GM19025 (cell line): Measurements from ENCODE around the gene IMMP2L.
"Not testable (repeated sequence)": the region's sequence is repeated elsewhere in the genome, so short reads cannot be mapped to it uniquely, and the experiment has no call there.

Experiments
- ATAC-seq: cut with Tn5 transposase; IDR thresholded peaks from one replicate; pipeline ENCODE4 v1.9.1; 2021; ENCODE audit warnings: mild to moderate bottlenecking, low read depth, moderate library complexity; ENCODE audit not compliant: unreplicated experiment

The IMMP2L gene

GRCh38 chr7:111510584-111511378 is 51.5 kb downstream of the IMMP2L start:
- ATAC-seq = no peak

GRCh38 chr7:111510062-111510461 is 52.2 kb downstream of the IMMP2L start:
- ATAC-seq = no peak

- ATAC-seq = no peak
Observed at GRCh38 chr7:111509288-111509687, 53.0 kb downstream of the IMMP2L start.

GRCh38 chr7:111508387-111508786 is 53.9 kb downstream of the IMMP2L start:
- no peak for ATAC-seq

GRCh38 chr7:111505422-111505821 is 56.9 kb downstream of the IMMP2L start:
- ATAC-seq = not testable (repeated sequence)

GRCh38 chr7:111501799-111502198 is 60.5 kb downstream of the IMMP2L start:
- ATAC-seq = not testable (repeated sequence)

- no peak for ATAC-seq
Observed at GRCh38 chr7:111499027-111499426, 63.3 kb downstream of the IMMP2L start.

GRCh38 chr7:111498391-111499007 is 63.8 kb downstream of the IMMP2L start:
- no peak for ATAC-seq

- ATAC-seq = no peak
Observed at GRCh38 chr7:111495173-111495810, 67.0 kb downstream of the IMMP2L start.

GRCh38 chr7:111492234-111492633 is 70.1 kb downstream of the IMMP2L start:
- no peak for ATAC-seq

GRCh38 chr7:111486472-111487142 is 75.7 kb downstream of the IMMP2L start:
- ATAC-seq = no peak

GRCh38 chr7:111485701-111486380 is 76.5 kb downstream of the IMMP2L start:
- ATAC-seq = no peak

- ATAC-seq = no peak
Observed at GRCh38 chr7:111483078-111483477, 79.2 kb downstream of the IMMP2L start.

- ATAC-seq = no peak
Observed at GRCh38 chr7:111477462-111478225, 84.6 kb downstream of the IMMP2L start.

GRCh38 chr7:111476586-111477293 is 85.6 kb downstream of the IMMP2L start:
- ATAC-seq = no peak

GRCh38 chr7:111475959-111476358 is 86.3 kb downstream of the IMMP2L start:
- ATAC-seq = no peak

- ATAC-seq = no peak
Observed at GRCh38 chr7:111475419-111475748, 86.9 kb downstream of the IMMP2L start.

- ATAC-seq = no peak
Observed at GRCh38 chr7:111474723-111475418, 87.4 kb downstream of the IMMP2L start.
